Hair follicle dermal papilla cell (primary cell): ENCODE results near the gene GABBR2. TPM values are rescaled to one million over a fixed set of nuclear protein-coding genes. Genes with fewer than 3 reads are reported as not detected.

Experiments
- total RNA-seq: library from RNA; depleted of rRNA; stranded (reverse); fragments of >200 nt; gene quantifications from 2 replicates; pipeline ENCODE4 v1.2.3, GENCODE V29; 2012

GABBR2 gene
- total RNA-seq = 0.81 and 2.9 TPM in 2 replicates

GRCh38 chr9:98708933-98709911 is at the start of gene GABBR2:
Gene GABBR2, minus strand, starts transcription at chr9:98708935. Its CDS starts 198 bp downstream, at chr9:98708737.

DNA sequence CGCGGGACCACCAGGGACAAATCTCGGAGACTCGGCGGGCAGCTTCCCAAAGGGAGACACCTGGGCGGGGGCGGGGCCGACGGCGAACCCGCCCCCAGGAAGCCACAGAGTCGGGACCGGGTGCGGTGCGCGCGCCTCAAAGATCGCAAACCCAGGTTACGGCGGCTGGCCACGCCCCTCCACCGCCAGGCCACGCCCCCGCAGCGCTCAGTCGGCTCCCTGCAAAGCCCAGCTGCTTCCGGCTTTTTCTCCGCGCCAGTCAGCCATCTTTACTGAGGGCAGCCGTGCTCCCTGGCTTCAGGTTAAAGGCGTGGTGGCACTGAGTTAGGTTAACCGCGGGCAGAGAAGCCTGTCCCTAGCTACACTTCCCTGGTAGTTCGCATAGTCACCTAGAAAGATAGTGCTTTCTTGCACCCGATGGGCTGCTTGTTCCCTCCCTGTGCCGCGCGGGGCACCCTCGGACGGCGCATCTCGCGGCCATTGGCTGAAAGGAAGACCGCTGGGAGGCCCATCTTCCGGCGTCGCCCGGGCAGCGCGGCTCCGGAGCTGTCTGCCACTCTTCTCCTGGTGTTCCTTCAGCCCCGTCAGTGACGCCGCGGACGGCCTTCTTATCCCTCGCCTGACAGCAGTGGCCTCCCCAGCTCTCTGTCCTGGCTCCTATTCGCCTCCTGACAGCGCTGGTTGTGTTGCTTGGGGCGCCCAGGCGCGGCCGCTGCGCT is 453.0 kb downstream of the GABBR2 start, which contains the start of gene TBC1D2:
TSS of gene TBC1D2 (minus strand) at position 72 of the 719 bp plus-strand sequence. CDS start 108 bp downstream, outside the sequence.

Other genes starting within 250 kb of the GABBR2 start
- gene ANKS6, start 87.6 kb upstream of the GABBR2 start, total RNA-seq = 23.4 and 27.8 TPM in 2 replicates
- 0.61 and 1.3 TPM in 2 replicates for gene GALNT12, start 98.7 kb upstream of the GABBR2 start, total RNA-seq
- 6.6 and 29.7 TPM in 2 replicates for gene COL15A1, start 235.0 kb upstream of the GABBR2 start, total RNA-seq